Measurements from ENCODE around the gene TAPBP. TPM values are rescaled to one million over a fixed set of nuclear protein-coding genes. Genes with fewer than 3 reads are reported as not detected.
A peak's percentile ranks its signal among the peaks of the same experiment; 100 is the strongest.

Gene TAPBP
- total RNA-seq, 1 experiment from 2014 or later = 45.5 TPM

DNA sequence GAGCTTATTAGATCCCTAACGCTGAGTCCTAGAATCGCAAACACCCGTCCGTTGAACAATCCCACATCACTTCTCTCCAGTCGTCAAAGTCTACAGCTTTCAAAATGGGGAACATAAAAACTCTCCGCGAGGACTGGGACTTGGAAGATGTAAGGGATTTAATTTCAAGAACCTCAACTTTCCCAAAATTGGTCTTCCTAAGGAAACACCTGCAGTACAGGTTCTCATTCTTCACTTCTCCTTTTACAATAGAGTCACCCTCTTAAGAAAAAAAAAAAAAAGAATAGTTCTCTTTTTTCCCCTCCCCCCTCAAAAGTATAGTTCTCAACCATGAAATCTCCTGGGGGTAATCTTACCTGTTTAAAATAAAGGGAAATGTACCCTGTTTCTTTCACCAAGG, 10.2 kb upstream of the TAPBP start:
- no peak for DNase-seq (ENCODE audit: low read depth, low spot score)
- in situ Hi-C loops (cut with HindIII; ENCODE audit: low pct_unique_long_range_greater_than_20kb, low sequenced_read_pairs) = no loop called here

DNA sequence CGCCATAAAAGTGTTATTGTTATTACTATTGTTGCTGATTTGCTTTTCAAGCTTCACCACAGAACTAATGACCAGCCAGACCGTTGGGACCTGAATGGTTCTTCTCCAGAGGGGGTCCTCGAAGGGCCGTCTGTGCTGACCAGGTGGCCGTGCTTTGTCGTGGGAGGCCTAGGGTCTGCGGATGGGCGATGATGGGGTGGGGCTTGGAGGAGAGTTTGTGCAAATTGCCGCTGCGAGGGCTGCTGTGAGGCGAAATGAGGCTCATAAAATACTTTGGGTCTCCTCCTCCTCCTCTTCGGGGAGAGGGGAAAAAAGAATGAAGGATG, 9.7 kb upstream of the TAPBP start:
- DNase-seq (ENCODE audit: low read depth, low spot score) = no peak
- in situ Hi-C loops (cut with HindIII; ENCODE audit: low pct_unique_long_range_greater_than_20kb, low sequenced_read_pairs) = no loop called here

DNA sequence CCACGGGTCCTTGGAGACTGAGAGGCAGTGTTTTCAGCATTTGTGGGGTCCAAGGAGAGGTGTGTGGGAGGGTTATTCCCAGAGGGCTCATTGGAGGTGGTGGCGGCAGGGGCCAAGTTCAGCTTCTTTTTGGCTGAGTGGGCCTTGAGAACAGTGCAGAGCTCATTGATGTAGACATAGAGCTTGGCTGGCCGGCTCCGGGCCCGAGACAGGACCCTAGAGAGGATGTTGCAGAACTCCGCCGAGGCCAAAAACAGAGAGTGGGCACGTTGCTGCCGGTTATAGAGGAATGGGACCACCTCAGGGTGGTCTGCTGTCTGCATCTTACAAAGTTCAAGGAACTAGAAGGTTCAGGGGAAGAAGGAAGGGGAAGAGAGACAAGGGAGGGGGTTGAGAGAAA, 7.3 kb upstream of the TAPBP start:
- in situ Hi-C loops (cut with HindIII; ENCODE audit: low pct_unique_long_range_greater_than_20kb, low sequenced_read_pairs) = no loop called here
- DNase-seq (ENCODE audit: low read depth, low spot score) = no peak

DNA sequence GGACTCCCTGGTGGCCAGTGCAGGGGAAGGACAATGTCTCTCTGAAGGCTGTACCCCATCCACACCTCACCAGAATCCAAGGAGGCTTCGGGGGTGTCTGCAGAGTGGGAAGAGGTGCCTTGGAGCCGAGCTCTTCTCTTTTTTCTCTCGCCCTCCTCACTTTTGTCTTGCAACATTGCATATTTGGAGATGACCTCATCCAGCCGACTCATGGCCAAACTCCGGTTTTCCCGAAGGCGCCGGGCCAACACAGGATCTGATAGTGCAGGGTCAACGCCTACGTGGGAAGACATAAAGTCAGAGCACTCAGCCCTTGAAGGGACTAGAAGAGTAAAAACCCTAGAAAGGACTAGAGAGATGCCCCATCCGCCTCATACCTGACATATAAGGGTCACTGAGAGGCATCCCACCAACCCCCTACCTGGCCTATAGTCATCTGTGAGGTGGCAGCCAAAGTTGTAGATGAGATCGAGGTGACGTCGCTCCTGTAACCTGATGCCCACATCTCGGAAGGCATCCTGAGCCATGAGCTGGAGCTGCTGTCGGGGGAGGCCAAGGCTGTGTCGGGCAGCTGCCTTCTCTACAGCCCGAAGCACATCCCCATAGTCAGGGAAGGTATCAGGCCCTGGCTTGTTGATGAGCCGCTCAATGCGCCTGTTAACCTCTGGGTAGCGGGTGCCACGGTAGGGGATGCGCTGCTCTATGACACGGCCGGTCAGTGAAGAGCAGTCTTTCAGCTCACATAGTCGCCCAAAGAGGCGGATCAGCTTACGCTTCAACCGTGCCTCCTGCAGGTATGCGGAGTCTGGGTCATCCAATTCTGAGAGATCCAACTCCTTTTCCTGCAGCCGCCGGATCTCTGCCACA, 6.7 kb upstream of the TAPBP start:
- no peak for DNase-seq (ENCODE audit: low read depth, low spot score)
- in situ Hi-C loops (cut with HindIII; ENCODE audit: low pct_unique_long_range_greater_than_20kb, low sequenced_read_pairs) = no loop called here

DNA sequence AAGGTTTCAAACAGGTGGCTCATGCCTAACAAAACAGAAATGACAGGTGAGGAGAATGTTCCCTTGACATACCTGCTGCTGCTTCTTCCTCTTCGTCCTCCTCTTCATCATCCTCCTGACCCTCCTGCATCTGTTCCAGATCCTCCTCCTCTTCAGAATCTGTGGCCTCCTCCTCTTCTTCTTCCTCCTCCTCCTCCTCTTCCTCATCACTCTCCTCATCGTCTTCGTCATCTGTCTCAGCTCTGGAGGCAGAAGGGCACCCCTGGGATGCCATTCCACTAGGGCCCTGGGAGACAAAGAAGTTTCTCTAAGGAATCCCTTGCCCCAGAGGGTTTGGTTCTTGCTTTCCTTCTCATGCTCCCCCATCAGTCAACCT, 6.0 kb upstream of the TAPBP start:
- in situ Hi-C loops (cut with HindIII; ENCODE audit: low pct_unique_long_range_greater_than_20kb, low sequenced_read_pairs) = no loop called here
- no peak for DNase-seq (ENCODE audit: low read depth, low spot score)

DNA sequence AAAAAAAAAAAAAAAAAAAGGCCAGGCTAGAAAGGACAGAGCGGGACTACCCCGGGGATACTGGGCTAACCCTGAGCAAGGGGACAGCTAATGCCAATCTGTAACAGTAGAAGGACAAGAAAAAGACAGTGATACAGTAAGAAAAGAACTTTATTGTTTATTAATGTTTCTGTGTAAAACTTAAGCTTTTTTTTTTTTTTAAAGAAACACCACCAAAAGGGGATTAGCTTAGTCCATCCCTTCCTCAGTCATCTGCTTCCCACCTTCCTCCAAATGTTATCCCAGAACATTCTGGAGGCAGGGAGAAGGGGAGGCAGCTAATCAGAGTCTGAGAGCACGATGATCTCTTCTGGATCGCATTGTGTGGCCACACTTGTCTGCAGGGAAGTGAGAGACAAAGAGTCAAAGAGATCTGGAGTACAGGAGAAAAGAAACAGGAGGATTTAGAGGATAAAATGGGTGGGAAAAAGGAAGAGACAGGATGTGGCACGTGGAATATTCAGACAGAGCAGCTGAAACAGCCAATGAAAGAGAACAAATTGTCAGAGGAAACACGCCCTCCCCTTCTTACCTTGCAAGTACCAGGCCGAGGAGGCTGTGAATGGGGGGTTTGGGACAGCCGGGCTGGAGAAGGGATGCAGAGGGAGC, 4.7 kb upstream of the TAPBP start:
- DNase-seq (ENCODE audit: low read depth, low spot score) = no peak
- in situ Hi-C loops (cut with HindIII; ENCODE audit: low pct_unique_long_range_greater_than_20kb, low sequenced_read_pairs) = no loop called here

DNA sequence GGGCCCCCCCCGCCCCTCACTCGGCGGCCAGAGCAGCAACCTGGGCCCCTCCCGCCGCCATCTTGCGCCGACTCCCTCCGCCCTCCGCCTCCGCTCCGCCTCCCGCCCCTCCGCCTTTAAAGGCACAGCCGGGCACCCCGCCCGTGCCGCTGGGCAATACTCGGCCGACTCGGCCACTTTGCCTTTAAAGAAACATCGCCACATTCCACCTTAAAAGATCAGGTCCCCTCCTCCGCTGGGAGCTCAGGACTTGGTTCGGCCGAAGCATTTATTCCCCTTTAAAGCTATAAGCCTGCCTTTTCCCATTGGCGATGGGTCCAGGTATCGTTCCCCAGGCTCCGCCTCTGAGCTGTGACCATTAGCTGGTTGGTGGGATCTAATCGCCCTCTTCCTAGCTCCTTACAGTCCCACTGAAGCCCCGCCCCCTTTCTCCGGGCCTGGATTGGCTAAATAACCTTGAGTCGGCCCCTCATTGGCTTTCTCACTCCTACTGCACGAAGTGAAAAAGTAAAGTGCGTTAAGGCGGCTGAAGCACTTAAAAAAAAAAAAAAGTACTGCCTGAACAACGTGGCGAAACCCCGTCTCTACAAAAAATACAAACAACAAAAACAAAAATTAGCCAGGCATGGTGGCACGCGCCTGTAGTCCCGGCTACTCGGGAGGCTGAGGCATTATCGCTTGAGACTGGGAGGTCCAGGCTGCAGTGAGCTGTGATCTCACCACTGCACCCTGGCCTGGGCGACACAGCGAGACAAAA, 4.0 kb upstream of the TAPBP start, which contains the start of gene ZBTB22:
Gene ZBTB22, minus strand, starts transcription at position 76 of the 757 bp plus-strand sequence. CDS start 828 bp downstream, outside the sequence.
- in situ Hi-C loops (cut with HindIII; ENCODE audit: low pct_unique_long_range_greater_than_20kb, low sequenced_read_pairs) = no loop called here

DNA sequence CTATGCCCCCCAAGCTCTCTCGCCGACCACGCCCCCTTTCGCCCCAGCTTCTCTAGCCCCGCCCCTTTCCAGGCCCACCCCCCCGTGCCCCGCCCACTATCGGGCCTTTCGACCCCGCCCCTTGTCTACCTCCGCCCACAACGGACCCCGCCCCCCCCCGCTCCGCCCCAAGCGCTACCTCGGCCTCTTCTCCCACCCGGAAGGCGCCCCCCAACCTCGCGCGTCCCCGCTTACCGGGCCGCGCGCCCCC, 3.5 kb upstream of the TAPBP start:
- DNase-seq (ENCODE audit: low read depth, low spot score) = no peak
- in situ Hi-C loops (cut with HindIII; ENCODE audit: low pct_unique_long_range_greater_than_20kb, low sequenced_read_pairs) = no loop called here

More for the DNA sequence above, 4.0 kb upstream of the TAPBP start, which contains the start of gene ZBTB22:
- DNase-seq (ENCODE audit: low read depth, low spot score) = peak; percentile 99

DNA sequence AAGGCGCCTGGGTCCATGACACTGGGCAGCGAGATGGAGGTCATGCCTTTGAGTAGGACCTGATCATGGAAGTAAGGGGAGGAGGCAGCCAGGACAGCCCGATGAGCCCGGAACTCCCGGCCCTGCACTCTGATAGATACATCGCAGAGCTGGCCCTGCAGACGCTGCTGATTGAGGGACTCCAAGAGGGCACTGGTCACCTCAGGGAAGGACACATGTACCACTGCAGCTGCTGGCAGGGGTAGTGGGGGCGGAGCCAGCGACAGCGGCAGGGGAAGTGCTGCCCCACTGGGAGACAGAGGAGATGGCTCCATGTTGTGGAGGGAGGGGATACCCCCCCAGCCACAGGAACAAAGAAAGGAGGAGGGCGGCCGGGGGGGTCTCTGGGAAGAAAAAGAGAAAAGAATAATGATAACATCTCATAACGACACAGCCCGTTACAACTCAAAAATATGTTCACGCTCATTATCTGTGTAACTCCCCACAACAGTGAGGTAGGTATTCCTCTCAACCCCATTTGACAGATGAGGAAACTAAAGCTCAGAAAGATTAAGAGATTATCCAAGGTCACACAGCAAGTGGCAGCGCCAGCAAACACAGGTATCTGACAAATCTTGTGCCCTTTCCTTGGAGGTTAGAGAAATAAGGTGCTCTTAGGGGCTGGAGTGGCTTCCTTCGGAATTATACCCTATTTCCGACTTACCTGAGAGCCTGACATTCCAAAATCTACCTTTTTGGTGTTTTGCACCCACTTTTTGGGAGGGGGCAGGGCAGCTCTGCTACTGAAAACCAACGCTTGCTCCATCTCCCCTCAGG, 2.9 kb upstream of the TAPBP start:
- in situ Hi-C loops (cut with HindIII; ENCODE audit: low pct_unique_long_range_greater_than_20kb, low sequenced_read_pairs) = no loop called here
- DNase-seq (ENCODE audit: low read depth, low spot score) = no peak

DNA sequence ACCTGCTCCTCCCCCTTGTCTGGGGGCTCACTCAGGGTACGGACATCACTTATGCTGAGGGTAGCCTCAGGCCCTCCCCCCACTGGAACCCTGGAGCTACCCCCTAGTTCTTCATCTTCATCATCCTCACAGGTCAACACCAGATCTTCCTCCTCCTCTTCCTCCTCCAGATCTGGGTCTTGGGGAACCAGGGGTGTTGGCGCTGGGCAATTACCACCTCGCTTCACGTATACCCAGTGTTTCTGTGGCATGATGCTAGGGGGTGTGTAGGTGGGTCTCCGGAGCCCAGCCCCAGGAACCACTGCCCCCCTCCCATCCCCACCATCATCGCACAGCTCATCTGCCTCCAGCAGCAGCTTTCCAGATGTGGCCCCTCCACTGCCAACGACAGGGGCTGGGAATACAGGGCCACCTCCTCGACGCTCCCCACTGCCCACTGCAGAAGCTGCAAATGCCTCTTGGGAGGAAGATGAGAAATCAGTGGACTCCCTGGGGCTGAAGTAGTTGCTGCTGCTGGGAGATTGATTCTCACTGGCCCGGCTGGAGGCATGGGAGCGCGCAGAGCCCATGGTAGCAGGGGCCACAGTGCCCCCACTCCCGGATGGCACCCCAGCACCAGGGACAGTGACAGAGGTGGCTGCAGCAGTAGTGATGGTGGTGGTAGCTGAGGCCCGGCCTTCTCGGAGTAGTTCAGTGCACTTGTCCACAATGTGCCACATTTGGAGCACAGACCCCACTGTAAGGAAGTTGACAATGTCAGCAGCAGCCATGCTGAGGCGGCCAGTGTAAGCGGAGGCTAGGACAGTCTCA, 2.1 kb upstream of the TAPBP start:
- in situ Hi-C loops (cut with HindIII; ENCODE audit: low pct_unique_long_range_greater_than_20kb, low sequenced_read_pairs) = no loop called here
- no peak for DNase-seq (ENCODE audit: low read depth, low spot score)

DNA sequence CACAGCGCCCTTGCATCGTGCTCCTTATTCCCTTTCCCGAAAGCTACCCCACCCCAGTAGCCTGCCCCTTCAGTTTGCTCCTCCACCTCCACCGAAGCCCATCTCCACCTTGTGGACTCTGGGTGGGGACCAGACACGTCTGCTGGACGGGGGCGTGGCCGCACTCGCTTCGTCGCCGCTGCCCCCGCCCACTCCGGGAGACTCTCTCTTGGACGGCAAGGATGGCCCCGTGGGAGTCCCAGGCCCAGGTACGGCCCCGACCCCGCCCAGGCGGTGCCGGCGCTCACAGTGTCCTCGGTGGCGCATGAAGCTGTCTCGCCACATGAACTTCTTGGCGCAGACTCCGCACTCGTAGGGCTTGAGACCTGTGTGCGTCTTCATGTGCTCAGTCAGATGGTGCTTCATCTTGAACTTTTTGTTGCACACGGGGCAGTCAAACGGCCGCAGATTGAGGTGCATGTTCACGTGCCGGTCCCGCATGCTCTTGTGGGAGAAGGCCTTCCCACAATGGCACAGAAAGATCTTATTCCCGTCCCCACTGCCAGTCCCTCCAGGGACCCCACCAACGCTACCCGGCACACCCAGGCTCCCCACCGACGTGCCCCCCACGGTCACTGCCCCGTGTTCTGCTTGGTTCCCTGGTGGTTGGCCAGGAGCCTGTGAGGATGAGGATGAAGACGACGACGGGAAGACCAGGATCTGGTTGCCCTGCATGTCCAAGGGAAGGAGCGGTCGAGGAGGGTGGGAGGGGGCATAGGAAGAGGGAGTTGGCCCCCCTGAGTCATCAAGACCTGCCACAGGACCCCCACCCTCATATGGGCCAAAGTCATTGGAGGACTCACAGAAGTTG, 1.3 kb upstream of the TAPBP start:
- DNase-seq (ENCODE audit: low read depth, low spot score) = peak; percentile 33
- in situ Hi-C loops (cut with HindIII; ENCODE audit: low pct_unique_long_range_greater_than_20kb, low sequenced_read_pairs) = no loop called here

DNA sequence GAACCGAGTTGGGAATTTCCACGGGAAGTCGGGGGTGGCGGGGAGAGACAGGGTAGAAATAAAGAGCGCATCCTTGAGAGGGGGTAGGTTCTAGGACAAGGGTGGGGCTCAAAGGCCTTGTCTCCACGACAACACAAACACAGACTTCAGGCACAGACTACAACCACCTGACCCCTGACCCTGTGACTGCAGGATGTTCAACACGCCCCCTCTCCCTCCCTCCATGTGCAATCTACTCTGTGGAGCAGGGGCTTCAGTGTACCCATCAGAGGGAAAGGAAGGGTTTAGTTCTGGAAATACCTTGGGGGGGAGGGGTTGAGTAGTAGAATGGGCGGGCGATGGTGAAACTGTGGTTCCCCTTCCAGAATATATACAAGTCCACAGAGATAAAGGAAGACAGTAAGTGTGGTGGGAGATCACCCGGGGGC, 651 bp upstream of the TAPBP start:
- peak; percentile 62 for DNase-seq (ENCODE audit: low read depth, low spot score)
- in situ Hi-C loops (cut with HindIII; ENCODE audit: low pct_unique_long_range_greater_than_20kb, low sequenced_read_pairs) = no loop called here

DNA sequence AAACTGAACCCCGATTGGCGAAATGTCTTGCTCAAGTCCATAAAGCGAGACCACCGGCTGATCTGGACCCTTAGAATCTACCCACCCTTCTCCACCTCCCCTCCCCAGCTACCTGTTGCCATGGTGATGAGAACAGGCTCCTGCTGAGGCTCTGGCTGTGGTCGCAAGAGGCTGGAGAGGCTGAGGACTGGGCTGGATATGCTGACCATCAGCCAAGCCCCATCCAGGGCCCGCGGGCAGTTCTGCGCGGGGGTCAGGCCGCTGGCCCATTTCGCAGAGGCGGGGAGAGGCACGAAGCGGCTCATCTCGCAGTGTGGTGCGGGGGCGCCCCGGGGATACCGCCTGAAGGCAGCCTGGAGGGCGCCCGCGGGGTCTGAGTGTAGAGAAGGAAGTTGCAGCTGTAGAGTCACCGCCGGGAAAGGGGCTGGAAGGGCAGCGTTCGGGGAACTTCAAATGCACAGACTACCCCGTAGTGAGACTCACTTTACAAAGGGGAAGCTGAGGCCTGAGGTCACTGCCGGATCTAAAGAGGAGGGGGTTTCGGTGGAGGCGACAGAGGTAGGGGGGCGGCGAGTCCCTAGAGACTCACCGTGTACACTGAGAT, 671 bp downstream of the TAPBP start:
- in situ Hi-C loops (cut with HindIII; ENCODE audit: low pct_unique_long_range_greater_than_20kb, low sequenced_read_pairs) = no loop called here
- no peak for DNase-seq (ENCODE audit: low read depth, low spot score)

DNA sequence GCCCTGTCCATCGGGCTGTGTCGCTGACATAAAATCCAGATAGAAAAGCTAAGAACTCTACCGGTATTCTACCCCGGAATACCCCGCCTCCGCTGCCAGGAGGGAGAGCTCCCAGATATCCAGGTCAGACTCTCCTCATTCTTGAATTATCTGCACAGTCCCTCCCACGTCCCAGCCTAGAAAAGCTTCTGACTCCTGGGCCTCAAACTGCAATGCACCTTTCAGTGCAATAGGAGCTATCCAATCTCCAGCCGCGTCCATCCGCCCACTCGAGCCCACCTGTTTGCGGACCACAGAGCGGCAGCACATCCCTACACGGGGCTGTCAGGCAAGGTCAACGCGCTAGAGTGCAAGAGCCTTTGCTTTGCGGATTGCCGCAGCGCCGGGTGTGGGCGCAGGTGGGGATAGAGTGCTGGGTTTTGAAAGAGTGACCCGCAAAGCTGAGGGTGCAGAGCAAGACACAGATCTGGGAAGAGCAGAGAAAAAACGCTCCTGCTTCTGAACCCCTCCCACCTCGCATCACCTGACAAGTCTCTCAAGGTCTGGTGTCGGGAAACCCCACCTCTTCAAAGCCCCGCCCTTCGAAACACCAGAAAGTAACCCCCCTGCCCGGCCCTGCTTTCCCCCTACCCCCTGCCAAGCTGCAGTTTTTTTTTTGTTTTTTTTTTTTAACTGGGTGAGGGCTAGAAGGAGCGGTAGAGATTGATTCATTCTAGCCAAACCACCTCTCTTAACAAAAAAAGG, 1.3 kb downstream of the TAPBP start:
- in situ Hi-C loops (cut with HindIII; ENCODE audit: low pct_unique_long_range_greater_than_20kb, low sequenced_read_pairs) = no loop called here
- DNase-seq (ENCODE audit: low read depth, low spot score) = peak; percentile 78

DNA sequence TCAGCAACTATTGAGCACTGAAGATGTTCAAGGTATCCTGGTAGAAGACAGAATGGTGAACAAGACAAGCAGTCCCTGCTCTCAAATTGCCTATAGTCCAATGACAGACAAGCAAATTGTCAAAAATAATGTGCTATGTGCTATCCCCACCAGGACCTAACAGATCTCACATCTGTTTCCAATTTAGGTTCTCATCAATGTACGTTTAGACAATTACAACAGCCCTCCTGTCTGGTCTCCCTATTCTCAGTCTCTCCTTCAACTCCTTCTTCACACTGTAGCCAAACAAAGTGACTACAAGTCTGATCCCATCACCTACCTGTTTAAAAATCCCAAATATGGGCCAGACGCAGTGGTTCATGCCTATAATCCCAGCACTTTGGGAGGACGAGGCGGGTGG, 7.5 kb downstream of the TAPBP start:
- in situ Hi-C loops (cut with HindIII; ENCODE audit: low pct_unique_long_range_greater_than_20kb, low sequenced_read_pairs) = no loop called here
- no peak for DNase-seq (ENCODE audit: low read depth, low spot score)
